H1 (cell line): Measurements from ENCODE around the gene PHLDA3. TPM values are rescaled to one million over a fixed set of nuclear protein-coding genes. Genes with fewer than 3 reads are reported as not detected.

Experiments
- CTCF ChIA-PET: fragments of 300-600 bp; sonication (Branson Sonifier 250); formaldehyde crosslinking; loops from one replicate; lab custom pipeline; 2021; ENCODE audit not compliant: partially characterized antibody; lab: Charles Lee
- POLR2A ChIA-PET: fragments of 300-600 bp; sonication (Branson Sonifier 250); formaldehyde crosslinking; loops from one replicate; lab custom pipeline; 2021; ENCODE audit warnings: inconsistent platforms; ENCODE audit not compliant: partially characterized antibody; lab: Charles Lee
- DNase-seq, 2 experiments: peaks; one replicate each; pipeline versions ENCODE4 v3.0.0 to v3.0.0-alpha.2; 2010 to 2022; ENCODE audit warnings: low spot score in 2 of 2, low read depth in 1 of 2, mixed read lengths in 1 of 2
- FAIRE-seq: peaks from 2 replicates; lab custom pipeline; 2011; peaks lifted over from hg19 to GRCh38; lab: Jason Lieb, UNC
- H2AFZ ChIP-seq: 2 replicates; pipeline ENCODE4 v1.8.1; 2012; ENCODE audit warnings: low read length, inconsistent platforms
- H2AK5ac ChIP-seq: 2 replicates; pipeline ENCODE4 v1.6.1; 2013; ENCODE audit warnings: low read depth, low read length
- H2BK120ac ChIP-seq: replicated peaks from 2 replicates; pipeline ENCODE3; 2013; ENCODE audit warnings: low read depth, low read length, inconsistent platforms
- H2BK12ac ChIP-seq: 2 replicates; pipeline ENCODE4 v1.6.1; 2013; ENCODE audit warnings: low read depth, low read length
- H2BK15ac ChIP-seq: 2 replicates; pipeline ENCODE4 v1.6.1; 2013; ENCODE audit warnings: low read length
- H2BK20ac ChIP-seq: 2 replicates; pipeline ENCODE4 v1.6.1; 2013; ENCODE audit warnings: low read length
- H2BK5ac ChIP-seq: 2 replicates; pipeline ENCODE4 v1.6.1; 2013; ENCODE audit warnings: low read depth, low read length
- H3K14ac ChIP-seq: 2 replicates; pipeline ENCODE4 v1.6.1; 2013; ENCODE audit warnings: inconsistent platforms; ENCODE audit not compliant: insufficient read length
- H3K18ac ChIP-seq: 2 replicates; pipeline ENCODE4 v1.6.1; 2013; ENCODE audit warnings: low read length; ENCODE audit errors: extremely low read depth
- H3K23ac ChIP-seq: 2 replicates; pipeline ENCODE4 v1.6.1; 2013; ENCODE audit warnings: inconsistent platforms; ENCODE audit not compliant: insufficient read length
- H3K23me2 ChIP-seq: 2 replicates; pipeline ENCODE4 v1.6.1; 2013; ENCODE audit warnings: low read depth, low read length
- H3K27ac ChIP-seq: 2 replicates; pipeline ENCODE4 v1.6.1; 2011; ENCODE audit warnings: low read depth, low read length, inconsistent platforms
- H3K27me3 ChIP-seq, 4 experiments: replicated peaks in 1 of 4; 1 replicate in 1 of 4; 2 replicates in 3 of 4; pipeline versions ENCODE4 v1.6.1 to v1.8.1; 2011 to 2013; ENCODE audit warnings: low read length in 3 of 4, mild to moderate bottlenecking in 3 of 4, inconsistent platforms in 2 of 4, mixed read lengths in 2 of 4, moderate library complexity in 1 of 4; ENCODE audit not compliant: control insufficient read depth in 3 of 4, insufficient read depth in 3 of 4; ENCODE audit errors: extremely low read depth in 1 of 4
- H3K36me3 ChIP-seq, 4 experiments: 2 replicates each; pipeline versions ENCODE4 v1.6.1 to v1.8.1; 2011 to 2013; ENCODE audit warnings: mild to moderate bottlenecking in 4 of 4, low read length in 3 of 4, moderate library complexity in 2 of 4, control low read depth in 1 of 4, inconsistent platforms in 1 of 4; ENCODE audit not compliant: insufficient read depth in 4 of 4, control insufficient read depth in 2 of 4
- H3K4ac ChIP-seq: replicated peaks from 2 replicates; pipeline ENCODE3; 2013; ENCODE audit warnings: low read length, low read depth, mixed read lengths, inconsistent platforms; ENCODE audit not compliant: insufficient read length
- H3K4me1 ChIP-seq, 4 experiments: replicated peaks in 1 of 4; 1 replicate in 1 of 4; 2 replicates in 3 of 4; pipeline versions ENCODE4 v1.6.1 to v1.8.1; 2011 to 2013; ENCODE audit warnings: low read length in 3 of 4, inconsistent platforms in 2 of 4, mixed read lengths in 1 of 4; ENCODE audit not compliant: insufficient read depth in 4 of 4, control insufficient read depth in 3 of 4
- H3K4me2 ChIP-seq, 2 experiments: 2 replicates each; pipeline versions ENCODE4 v1.6.1 to v1.8.1; 2011 to 2013; ENCODE audit warnings: low read depth in 2 of 2, low read length in 2 of 2, control low read depth in 1 of 2, inconsistent platforms in 1 of 2, mild to moderate bottlenecking in 1 of 2; ENCODE audit not compliant: insufficient read depth in 1 of 2
- H3K4me3 ChIP-seq, 4 experiments: fragments of 200-600, 300-600 bp in 1 of 4; sonication (generic), shearing (Covaris generic), sonication (Bioruptor Twin) in 1 of 4; 2 replicates each; pipeline versions ENCODE4 v1.5.1 to v1.8.1; 2011 to 2016; ENCODE audit warnings: low read length in 4 of 4, low read depth in 3 of 4, control low read depth in 2 of 4, inconsistent platforms in 2 of 4, mild to moderate bottlenecking in 2 of 4, mixed read lengths in 1 of 4, moderate library complexity in 1 of 4; ENCODE audit not compliant: insufficient read depth in 2 of 4; ENCODE audit errors: extremely low read depth in 1 of 4
- H3K56ac ChIP-seq: replicated peaks from 2 replicates; pipeline ENCODE3; 2013; ENCODE audit warnings: low read depth, mild to moderate bottlenecking, mixed read lengths, low read length, inconsistent platforms; ENCODE audit not compliant: insufficient read length
- H3K79me1 ChIP-seq: 2 replicates; pipeline ENCODE4 v1.6.1; 2013; ENCODE audit warnings: low read depth, low read length, control low read depth
- H3K79me2 ChIP-seq, 2 experiments: 2 replicates each; pipeline versions ENCODE4 v1.6.1 to v1.8.1; 2012 to 2013; ENCODE audit warnings: low read length in 2 of 2, mild to moderate bottlenecking in 2 of 2, inconsistent platforms in 1 of 2; ENCODE audit not compliant: insufficient read depth in 2 of 2, control insufficient read depth in 1 of 2
- H3K9ac ChIP-seq, 4 experiments: replicated peaks in 1 of 4; 1 replicate in 1 of 4; 2 replicates in 3 of 4; pipeline versions ENCODE4 v1.6.1 to v1.8.1; 2011 to 2013; ENCODE audit warnings: low read depth in 3 of 4, low read length in 3 of 4, control low read depth in 2 of 4, mild to moderate bottlenecking in 2 of 4, moderate library complexity in 2 of 4, inconsistent platforms in 1 of 4; ENCODE audit errors: extremely low read depth in 1 of 4
- H3K9me3 ChIP-seq, 2 experiments: 2 replicates each; pipeline versions ENCODE4 v1.6.1 to v1.8.1; 2012 to 2013; ENCODE audit warnings: mild to moderate bottlenecking in 2 of 2, moderate library complexity in 2 of 2, control low read depth in 1 of 2, inconsistent platforms in 1 of 2, low read depth in 1 of 2, low read length in 1 of 2, mixed read lengths in 1 of 2; ENCODE audit not compliant: insufficient read depth in 2 of 2
- H4K20me1 ChIP-seq, 2 experiments: replicated peaks in 1 of 2; 2 replicates each; pipeline versions ENCODE3 to v1.8.1; 2011 to 2013; ENCODE audit warnings: inconsistent platforms in 2 of 2, low read length in 2 of 2, mild to moderate bottlenecking in 1 of 2; ENCODE audit not compliant: insufficient read depth in 2 of 2, control insufficient read depth in 1 of 2
- H4K5ac ChIP-seq: 2 replicates; pipeline ENCODE4 v1.6.1; 2013; ENCODE audit warnings: low read length, low read depth, mixed read lengths, inconsistent platforms; ENCODE audit not compliant: insufficient read length
- H4K8ac ChIP-seq: 2 replicates; pipeline ENCODE4 v1.8.0; 2013; ENCODE audit warnings: mild to moderate bottlenecking, moderate library complexity, low read length, inconsistent platforms; ENCODE audit not compliant: insufficient read depth; ENCODE audit errors: extremely low read depth
- H4K91ac ChIP-seq: replicated peaks from 2 replicates; pipeline ENCODE3; 2013; ENCODE audit warnings: low read length, mixed read lengths, inconsistent platforms; ENCODE audit not compliant: insufficient read length
- FOSL1 ChIP-seq: IDR thresholded peaks from 2 replicates; pipeline ENCODE4 v1.6.1; 2011; ENCODE audit warnings: mild to moderate bottlenecking, low read depth, low read length, moderate library complexity; ENCODE audit not compliant: insufficient read depth
- KDM1A ChIP-seq: fragments of 200-600, 300-600 bp; sonication (generic); IDR thresholded peaks from 2 replicates; pipeline ENCODE4 v1.7.1; 2016; ENCODE audit warnings: mild to moderate bottlenecking, low read length, borderline replicate concordance
- KDM5A ChIP-seq: fragments of 200-600 bp; IDR thresholded peaks from 2 replicates; pipeline ENCODE4 v1.7.1; 2012; ENCODE audit warnings: mild to moderate bottlenecking, low read length, inconsistent platforms, mixed read lengths
- NANOG ChIP-seq: IDR thresholded peaks from 2 replicates; pipeline ENCODE4 v1.6.1; 2011; ENCODE audit warnings: low read length, low read depth, mild to moderate bottlenecking, inconsistent platforms; ENCODE audit not compliant: insufficient read depth, poor library complexity, severe bottlenecking
- RFX5 ChIP-seq: IDR thresholded peaks from 2 replicates; pipeline ENCODE4 v1.6.1; 2011; ENCODE audit warnings: low read depth, low read length, improper control_type of control experiment, borderline replicate concordance
- SRF ChIP-seq: IDR thresholded peaks from 2 replicates; pipeline ENCODE4 v1.6.1; 2011; ENCODE audit warnings: mild to moderate bottlenecking, low read depth, low read length, moderate library complexity
- TAF7 ChIP-seq: optimal IDR thresholded peaks from 2 replicates; pipeline ENCODE3; 2011; ENCODE audit warnings: low read depth, mild to moderate bottlenecking, inconsistent platforms, low read length, moderate library complexity, borderline replicate concordance
- WGBS, 2 experiments: shearing (Covaris generic) in 1 of 2; methylation state at CpG; one replicate each; pipeline versions ENCODE4 v1.1.6 to v1.1.7; 2013 to 2015; ENCODE audit warnings: low lambda C conversion rate in 2 of 2, mixed read lengths in 2 of 2, inconsistent platforms in 1 of 2, low coverage in 1 of 2, missing lambda C conversion rate in 1 of 2; ENCODE audit not compliant: insufficient replicate concordance in 2 of 2, insufficient coverage in 1 of 2, insufficient read length in 1 of 2; ENCODE audit errors: extremely low coverage in 1 of 2, missing lambda C conversion rate in 1 of 2; 5-methylcytosine and 5-hydroxymethylcytosine counted together
- polyA plus RNA-seq, 7 experiments: library from polyadenylated mRNA; depleted of rRNA in 3 of 7; stranded (reverse) in 5 of 7; unstranded in 2 of 7; fragments of >200 nt in 5 of 7; fragments of 200-250 nt in 2 of 7; gene quantifications; 1 replicate in 5 of 7; 2 replicates in 1 of 7; 4 replicates in 1 of 7; pipeline versions ENCODE4 v1.2.1 to v1.2.3, GENCODE V29; 2011 to 2013; ENCODE audit warnings: missing spikeins in 2 of 7, mixed read lengths in 2 of 7
- total RNA-seq: library from RNA; stranded (reverse); fragmentation: NEBNext Ultra II Directional; extraction: Animal tissue kit (Norgen Biotek cat#: 25700); gene quantifications from 2 replicates; pipeline ENCODE4 v1.2.1, GENCODE V29; 2021

The PHLDA3 gene
- total and polyA plus RNA-seq, 2 of the 8 experiments (the other 6 are each of a cell fraction or from before 2014, with no cell fraction given) = 25.5 to 27.5 TPM

DNA sequence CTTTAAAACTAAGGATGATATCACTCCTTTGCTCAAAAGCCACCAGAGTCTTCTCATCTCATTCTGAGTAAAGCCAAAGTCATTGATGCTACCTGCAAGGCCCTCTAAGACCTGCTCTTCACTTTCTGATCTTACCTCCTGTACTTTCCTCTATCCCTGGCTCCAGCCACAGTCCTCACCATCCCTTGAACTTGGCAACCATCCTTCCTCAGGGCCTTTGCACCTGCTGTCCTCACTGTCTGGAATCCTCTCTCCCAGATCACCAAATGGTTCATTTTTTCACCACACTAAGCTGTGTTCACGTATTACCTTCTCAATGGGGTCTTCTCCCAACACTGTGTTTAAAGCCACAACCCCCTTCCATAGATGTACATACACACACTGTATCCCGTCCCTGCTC lies 4.3 kb upstream of the PHLDA3 start:
- no peak overlapping the region for H2AFZ ChIP-seq
- no peak overlapping the region for H4K5ac ChIP-seq
- WGBS, 2 experiments = 96% methylated on average over 2 of the region's 2 CpGs; no CpG with 5 or more reads in 1 of the 2 experiments
- H4K8ac ChIP-seq = no peak overlapping the region
- no peak overlapping the region for H3K4ac ChIP-seq
- no peak overlapping the region; the same call in 1 of the 2 replicates for H2AK5ac ChIP-seq
- H2BK20ac ChIP-seq = no peak overlapping the region
- H3K27me3 ChIP-seq = peaks cover 5 to 29% (median 25%) of the 10 kb centered on the region in 4 experiments
- no peak overlapping the region for H2BK5ac ChIP-seq
- H2BK12ac ChIP-seq = peak overlapping the region; percentile 1; the same call in 1 of the 2 replicates
- H2BK120ac ChIP-seq = no peak overlapping the region
- peaks cover 0 to 10% (median 6%) of the 10 kb centered on the region in 4 experiments; a peak in 6 of 7 replicates for H3K4me1 ChIP-seq
- H3K4me2 ChIP-seq = no peak overlapping the region
- no peak overlapping the region for H3K4me3 ChIP-seq
- no peak overlapping the region for H3K14ac ChIP-seq
- ChIA-PET POLR2A (no interaction called here), CTCF (interaction anchor here (0.7 to 2.8 kb wide), 5 partner anchors 9 to 125 kb away, joined by 3 to 9 read pairs (median 5); no protein-coding TSS in a partner anchor)
- peaks cover 10% of the 10 kb centered on the region for H3K23me2 ChIP-seq
- H4K91ac ChIP-seq = no peak overlapping the region
- H3K79me2 ChIP-seq = peaks cover 0 to 2% of the 10 kb centered on the region in 2 experiments; a peak in 1 of 4 replicates
- H3K9me3 ChIP-seq = no peaks in the 10 kb centered on the region
- H3K18ac ChIP-seq = no peak overlapping the region
- FAIRE-seq (no peak), DNase-seq (no peak)
- no peaks in the 10 kb centered on the region for H4K20me1 ChIP-seq
- H3K27ac ChIP-seq = no peak overlapping the region
- no peaks in the 10 kb centered on the region for H3K79me1 ChIP-seq
- H3K23ac ChIP-seq = no peak overlapping the region
- H3K9ac ChIP-seq = no peak overlapping the region
- no peak overlapping the region for H3K56ac ChIP-seq
- TF ChIP-seq TAF7 = no peak
- no peak for TF ChIP-seq FOSL1
- no peak for TF ChIP-seq NANOG
- no peak for TF ChIP-seq RFX5
- no peak for TF ChIP-seq KDM1A
- no peak for TF ChIP-seq KDM5A
- no peak for TF ChIP-seq SRF
- H3K36me3 ChIP-seq = no peaks in the 10 kb centered on the region
- H2BK15ac ChIP-seq = no peak overlapping the region
